Sigmoid colon (tissue), 7 donors: ENCODE data around the gene GPR180. TPM values are rescaled to one million over a fixed set of nuclear protein-coding genes. Genes with fewer than 3 reads are reported as not detected.

Experiments
- DNase-seq: peaks from one replicate; pipeline ENCODE4 v3.0.0-alpha.2; 2019
- H3K27ac ChIP-seq, 4 donors: fragments of 200-600 bp; sonication (generic); one replicate each; pipeline ENCODE4 v1.5.1; 2016 to 2019; ENCODE audit warnings: mild to moderate bottlenecking in 1 of 4
- H3K27me3 ChIP-seq, 3 donors: fragments of 200-600 bp; sonication (generic); one replicate each; pipeline ENCODE4 v1.5.1; 2019; ENCODE audit warnings: mild to moderate bottlenecking in 1 of 3
- H3K36me3 ChIP-seq, 4 donors: fragments of 200-600 bp; sonication (generic); one replicate each; pipeline ENCODE4 v1.5.1; 2016 to 2019
- H3K4me1 ChIP-seq, 4 donors: fragments of 200-600 bp; sonication (generic); one replicate each; pipeline ENCODE4 v1.5.1; 2017 to 2019
- H3K4me3 ChIP-seq, 4 donors: fragments of 200-600 bp; sonication (generic); one replicate each; pipeline ENCODE4 v1.5.1; 2017 to 2019; ENCODE audit warnings: mild to moderate bottlenecking in 2 of 4, moderate library complexity in 1 of 4
- H3K9me3 ChIP-seq, 4 donors: fragments of 200-600 bp in 3 of 4; sonication (generic) in 3 of 4; one replicate each; pipeline versions ENCODE4 v1.5.1 to v1.6.1; 2013 to 2019
- EP300 ChIP-seq, 4 donors: sonication (generic); formaldehyde crosslinking; IDR thresholded peaks; one replicate each; pipeline ENCODE4 v1.6.1; 2017; ENCODE audit warnings: antibody characterized with exemption in 4 of 4
- POLR2A ChIP-seq, 2 donors: fragments of 450-650 bp; IDR thresholded peaks; one replicate each; pipeline ENCODE4 v1.6.1; 2016; ENCODE audit warnings: antibody characterized with exemption in 2 of 2, mild to moderate bottlenecking in 2 of 2, moderate library complexity in 2 of 2
- POLR2AphosphoS5 ChIP-seq, 4 donors: sonication (generic); formaldehyde crosslinking; IDR thresholded peaks; one replicate each; pipeline ENCODE4 v1.6.1; 2017; ENCODE audit warnings: antibody characterized with exemption in 4 of 4
- WGBS, 2 donors: extraction: QIAGEN DNeasy Blood & Tissue Kit; methylation state at CpG; one replicate each; pipeline ENCODE4 v1.1.7; 2013; 5-methylcytosine and 5-hydroxymethylcytosine counted together
- intact Hi-C: fragments of 100-400 bp; cut with DNase I; formaldehyde crosslinking; loops from one replicate; pipeline ENCODE4 v1.15.1; 2023
- polyA plus RNA-seq, 3 donors: library from polyadenylated mRNA; stranded (reverse); fragments of 200-250 nt; gene quantifications; one replicate each; pipeline ENCODE4 v1.2.3, GENCODE V29; 2013
- total RNA-seq, 4 donors: library from RNA; depleted of rRNA; stranded (reverse); fragments of >200 nt; gene quantifications; one replicate each; pipeline ENCODE4 v1.1.0, GENCODE V29; 2016
- TF ChIP-seq, protein P1 (sequence below), 4 experiments: fragments of 450-650 bp in 3 of 4; fragments of 200-600 bp in 1 of 4; IDR thresholded peaks; one replicate each; pipeline ENCODE4 v1.5.1; 2016 to 2019; ENCODE audit warnings: antibody characterized with exemption in 4 of 4, mild to moderate bottlenecking in 3 of 4, moderate library complexity in 2 of 4
- donor health status: healthy with polysubstance abuse.
- donor health status: Bipolar disorder and iron deficiency.
- donor health status: healthy.

GPR180 gene
- total RNA-seq (1 to 10 TPM; 4.9 to 6.9 (median 6.4) TPM), polyA plus RNA-seq (1 to 10 TPM in 2 of 3 donors, under 1 TPM in 1; 0.69 to 1.8 (median 1.2) TPM)

- no peaks in the 10 kb centered on the region for H3K27me3 ChIP-seq
- H3K9me3 ChIP-seq = no peaks in the 10 kb centered on the region
- H3K36me3 ChIP-seq = peaks cover 0 to 15% (median 4%) of the 10 kb centered on the region in 4 donors
- H3K4me3 ChIP-seq = peak within 1 kb of the TSS; percentile 80 to 100 (median 94)
- WGBS, 2 donors = 0% methylated on average over 71 of the region's 71 CpGs
- peak; percentile 64 to 81 (median 79) for TF ChIP-seq POLR2AphosphoS5 (IDR thresholded peaks at IDR 0.05)
- TF ChIP-seq, protein P1, sequence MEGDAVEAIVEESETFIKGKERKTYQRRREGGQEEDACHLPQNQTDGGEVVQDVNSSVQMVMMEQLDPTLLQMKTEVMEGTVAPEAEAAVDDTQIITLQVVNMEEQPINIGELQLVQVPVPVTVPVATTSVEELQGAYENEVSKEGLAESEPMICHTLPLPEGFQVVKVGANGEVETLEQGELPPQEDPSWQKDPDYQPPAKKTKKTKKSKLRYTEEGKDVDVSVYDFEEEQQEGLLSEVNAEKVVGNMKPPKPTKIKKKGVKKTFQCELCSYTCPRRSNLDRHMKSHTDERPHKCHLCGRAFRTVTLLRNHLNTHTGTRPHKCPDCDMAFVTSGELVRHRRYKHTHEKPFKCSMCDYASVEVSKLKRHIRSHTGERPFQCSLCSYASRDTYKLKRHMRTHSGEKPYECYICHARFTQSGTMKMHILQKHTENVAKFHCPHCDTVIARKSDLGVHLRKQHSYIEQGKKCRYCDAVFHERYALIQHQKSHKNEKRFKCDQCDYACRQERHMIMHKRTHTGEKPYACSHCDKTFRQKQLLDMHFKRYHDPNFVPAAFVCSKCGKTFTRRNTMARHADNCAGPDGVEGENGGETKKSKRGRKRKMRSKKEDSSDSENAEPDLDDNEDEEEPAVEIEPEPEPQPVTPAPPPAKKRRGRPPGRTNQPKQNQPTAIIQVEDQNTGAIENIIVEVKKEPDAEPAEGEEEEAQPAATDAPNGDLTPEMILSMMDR (IDR thresholded peaks at IDR 0.05) = no peak
- peak in 1 of 2 donors; percentile 40 for TF ChIP-seq POLR2A (IDR thresholded peaks at IDR 0.05)
- TF ChIP-seq EP300 (IDR thresholded peaks at IDR 0.05) = no peak
- intact Hi-C loops = loop anchor here (2.0 to 5.0 kb wide), 2 partner anchors 53 to 786 kb away; no protein-coding TSS in a partner anchor
- H3K27ac ChIP-seq = peak within 1 kb of the TSS; percentile 88 to 91 (median 90)
- peaks cover 0 to 14% (median 6%) of the 10 kb centered on the region in 4 donors for H3K4me1 ChIP-seq
- peak; percentile 99 for DNase-seq
Observed at GRCh38 chr13:94601446-94602431, at the start of gene GPR180. Gene GPR180, plus strand, starts transcription at chr13:94601857. Its CDS starts 71 bp downstream, at chr13:94601928.

DNA sequence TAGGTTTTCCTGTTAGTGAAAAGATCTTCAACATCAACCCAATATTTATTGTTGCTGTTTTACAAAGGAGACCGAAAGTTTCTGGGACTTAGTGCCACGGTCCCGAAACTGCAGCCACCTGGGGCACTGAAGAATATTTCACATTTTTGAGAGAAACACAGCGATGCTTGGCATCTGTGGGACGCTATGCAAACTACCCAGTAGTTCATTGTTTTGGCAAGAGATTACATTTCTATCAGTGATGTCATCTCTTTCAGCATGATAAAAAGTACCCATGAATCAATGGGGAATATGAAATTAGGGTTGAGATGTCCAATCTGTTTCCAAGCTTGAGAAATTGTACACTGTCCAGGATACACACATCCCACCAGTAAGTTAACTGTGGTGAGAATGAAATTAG, 49.6 kb upstream of the GPR180 start:
- WGBS, 2 donors = 92 to 94% methylated on average over 5 of the region's 5 CpGs
- H3K36me3 ChIP-seq = no peaks in the 10 kb centered on the region
- no peak overlapping the region for H3K27ac ChIP-seq
- intact Hi-C loops = no loop called here
- H3K27me3 ChIP-seq = no peaks in the 10 kb centered on the region
- peaks cover 0 to 18% (median 11%) of the 10 kb centered on the region in 4 donors for H3K4me1 ChIP-seq
- H3K9me3 ChIP-seq = no peaks in the 10 kb centered on the region
- TF ChIP-seq POLR2AphosphoS5 (IDR thresholded peaks at IDR 0.05) (no peak), POLR2A (IDR thresholded peaks at IDR 0.05) (no peak), EP300 (IDR thresholded peaks at IDR 0.05) (no peak)
- TF ChIP-seq, protein P1 (IDR thresholded peaks at IDR 0.05) = no peak
- DNase-seq = no peak
- H3K4me3 ChIP-seq = no peak overlapping the region

DNA sequence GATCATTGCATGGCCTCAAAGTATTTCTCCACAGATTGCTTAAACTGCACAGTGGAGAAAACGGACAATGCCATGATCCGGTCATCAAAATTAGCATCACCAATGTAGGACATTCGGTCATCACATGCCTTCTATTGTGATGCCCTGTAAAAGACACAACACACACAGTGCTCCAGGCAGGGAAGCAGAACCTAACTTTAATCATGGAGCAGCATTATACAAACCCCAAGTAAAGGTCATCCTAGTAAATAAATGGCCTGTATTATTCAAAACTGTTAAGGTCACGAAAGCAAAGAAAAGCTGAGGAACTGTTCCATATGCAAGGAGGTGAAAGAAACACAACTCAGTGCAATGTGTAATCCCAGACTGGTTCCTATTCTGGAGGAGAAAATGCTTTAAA, 47.9 kb upstream of the GPR180 start:
- intact Hi-C loops = no loop called here
- no peaks in the 10 kb centered on the region for H3K27me3 ChIP-seq
- no peak overlapping the region for H3K4me3 ChIP-seq
- WGBS, 2 donors = 95% methylated on average over 4 of the region's 4 CpGs
- DNase-seq = no peak
- no peaks in the 10 kb centered on the region for H3K9me3 ChIP-seq
- H3K36me3 ChIP-seq = no peaks in the 10 kb centered on the region
- H3K4me1 ChIP-seq = peaks cover 0 to 9% (median 2%) of the 10 kb centered on the region in 4 donors
- TF ChIP-seq EP300 (IDR thresholded peaks at IDR 0.05) = no peak
- no peak for TF ChIP-seq POLR2A (IDR thresholded peaks at IDR 0.05)
- H3K27ac ChIP-seq = no peak overlapping the region

DNA sequence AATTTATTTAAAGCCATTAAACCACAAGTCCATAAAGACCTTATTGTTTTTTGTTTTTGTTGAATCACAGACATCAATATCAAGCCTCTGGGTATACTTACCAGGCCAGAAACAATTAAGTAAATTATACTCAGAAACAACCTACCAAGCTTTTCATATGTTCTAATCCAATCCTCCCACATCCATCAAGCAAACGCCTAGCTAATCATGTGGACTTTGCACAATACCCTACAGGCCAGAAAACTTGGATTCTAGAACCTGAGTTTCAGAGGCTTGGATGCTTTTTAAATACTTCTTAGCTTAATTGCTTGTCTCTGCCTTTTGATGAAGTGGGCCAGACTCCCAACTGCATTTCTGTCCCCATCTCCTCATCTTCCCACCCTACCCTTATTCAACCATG, 45.6 kb upstream of the GPR180 start:
- Histone ChIP-seq H3K27me3 (no peaks in the 10 kb centered on the region), H3K36me3 (no peaks in the 10 kb centered on the region), H3K4me3 (no peak overlapping the region), H3K27ac (no peak overlapping the region), H3K9me3 (no peaks in the 10 kb centered on the region), H3K4me1 (no peaks in the 10 kb centered on the region)
- intact Hi-C loops = no loop called here
- TF ChIP-seq EP300 (IDR thresholded peaks at IDR 0.05) (no peak), POLR2A (IDR thresholded peaks at IDR 0.05) (no peak), POLR2AphosphoS5 (IDR thresholded peaks at IDR 0.05) (no peak)
- TF ChIP-seq, protein P1 (IDR thresholded peaks at IDR 0.05) = no peak
- no peak for DNase-seq
- WGBS, 2 donors = 37 to 74% methylated on average over 1 of the region's 1 CpG

DNA sequence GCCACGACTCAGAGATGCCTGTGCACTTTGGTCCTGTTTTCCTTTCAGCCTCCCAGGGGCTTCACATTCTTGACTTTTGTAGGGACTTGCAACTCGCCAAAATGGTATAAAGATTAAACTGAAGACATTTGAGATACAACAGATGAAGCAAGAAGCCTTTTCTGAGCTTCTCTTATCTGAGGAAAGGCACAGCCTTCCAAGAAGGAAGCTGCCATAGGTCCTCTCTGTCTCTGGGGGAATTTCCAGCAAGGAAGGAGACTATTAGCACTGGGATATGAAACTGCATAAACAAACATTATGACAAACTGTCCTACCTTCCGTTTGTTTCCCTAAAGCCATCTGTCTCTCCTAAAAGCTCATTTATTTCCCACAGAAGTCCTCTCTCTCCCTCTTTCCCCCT, 45.0 kb upstream of the GPR180 start:
- H3K27ac ChIP-seq = no peak overlapping the region
- intact Hi-C loops = no loop called here
- 60 to 63% methylated on average over 3 of the region's 3 CpGs for WGBS, 2 donors
- no peaks in the 10 kb centered on the region for H3K4me1 ChIP-seq
- no peak for DNase-seq
- no peaks in the 10 kb centered on the region for H3K27me3 ChIP-seq
- no peaks in the 10 kb centered on the region for H3K9me3 ChIP-seq
- H3K36me3 ChIP-seq = no peaks in the 10 kb centered on the region
- TF ChIP-seq EP300 (IDR thresholded peaks at IDR 0.05) = no peak
- TF ChIP-seq, protein P1 (IDR thresholded peaks at IDR 0.05) = no peak
- no peak for TF ChIP-seq POLR2A (IDR thresholded peaks at IDR 0.05)
- no peak for TF ChIP-seq POLR2AphosphoS5 (IDR thresholded peaks at IDR 0.05)
- H3K4me3 ChIP-seq = no peak overlapping the region
